RWPE1 (cell line): ENCODE measurements around the gene MIPEP.

Experiments
- CTCF ChIA-PET: fragments of 350-600 bp; sonication (Branson Sonifier 250); formaldehyde crosslinking; extraction: SDS; loops from one replicate; lab custom pipeline; 2021; lab: Yijun Ruan, JAX
- POLR2A ChIA-PET: fragments of 400-600 bp; formaldehyde crosslinking; extraction: SDS; loops from one replicate; lab custom pipeline; 2020; ENCODE audit warnings: antibody characterized with exemption; ENCODE audit not compliant: low non-redundant PET; lab: Yijun Ruan, JAX
- DNase-seq: peaks from one replicate; pipeline ENCODE4 v3.0.0; 2012; ENCODE audit warnings: low spot score
- H3K27ac ChIP-seq: fragments of 450-650 bp; 2 replicates; pipeline ENCODE4 v1.5.1; 2017
- CTCF ChIP-seq: fragments of 450-650 bp; conservative IDR thresholded peaks from 2 replicates; pipeline ENCODE4 v1.5.1; 2017; ENCODE audit warnings: low read depth, mild to moderate bottlenecking

Gene MIPEP

GRCh38 chr13:23760000-23760399 lies 129.2 kb downstream of the MIPEP start:
- ChIA-PET CTCF (interaction anchor here (0.6 kb wide), 1 partner anchor 26 kb away, joined by 4 read pairs; no protein-coding TSS in a partner anchor), POLR2A (no interaction called here)
- H3K27ac ChIP-seq, result no peak overlapping the region
- no peak for DNase-seq
- TF ChIP-seq CTCF, result no peak

GRCh38 chr13:23758798-23759527 lies 130.2 kb downstream of the MIPEP start:
- DNase-seq, result no peak
- TF ChIP-seq CTCF, result no peak
- H3K27ac ChIP-seq, result no peak overlapping the region
- POLR2A ChIA-PET, result no interaction called here
- CTCF ChIA-PET, result no interaction called here

- TF ChIP-seq CTCF, result no peak
- H3K27ac ChIP-seq, result no peak overlapping the region
- DNase-seq, result no peak
- CTCF ChIA-PET, result no interaction called here
- POLR2A ChIA-PET, result no interaction called here
These were observed 134.2 kb downstream of the MIPEP start for GRCh38 chr13:23754997-23755396.

- POLR2A ChIA-PET, result no interaction called here
These were observed 134.7 kb downstream of the MIPEP start for GRCh38 chr13:23754506-23754905.

GRCh38 chr13:23753458-23753857 lies 135.7 kb downstream of the MIPEP start:
- no peak for DNase-seq
- TF ChIP-seq CTCF, result no peak
- ChIA-PET CTCF (no interaction called here), POLR2A (no interaction called here)
- H3K27ac ChIP-seq, result no peak overlapping the region

More at GRCh38 chr13:23754506-23754905, 134.7 kb downstream of the MIPEP start:
- CTCF ChIA-PET, result no interaction called here
- no peak for DNase-seq
- no peak overlapping the region for H3K27ac ChIP-seq
- TF ChIP-seq CTCF, result no peak

GRCh38 chr13:23752111-23753001 lies 136.8 kb downstream of the MIPEP start:
- TF ChIP-seq CTCF, result no peak
- CTCF ChIA-PET, result interaction anchor here (0.7 kb wide), 1 partner anchor 137 kb away, joined by 5 read pairs; no protein-coding TSS in a partner anchor
- H3K27ac ChIP-seq, result no peak overlapping the region

More at GRCh38 chr13:23752111-23753001, 136.8 kb downstream of the MIPEP start:
- POLR2A ChIA-PET, result no interaction called here
- DNase-seq, result no peak
